IMR-90 (cell line): Measurements from ENCODE around the gene MUC5AC. TPM values are rescaled to one million over a fixed set of nuclear protein-coding genes. Genes with fewer than 3 reads are reported as not detected.

Source experiments
- ATAC-seq: fragments of 200-7000 bp; cut with Tn5 transposase; 2 replicates; pipeline ENCODE4 v1.9.1; 2020; ENCODE audit warnings: low read depth, mild to moderate bottlenecking, moderate library complexity
- BruUV-seq: library from RNA; stranded (reverse); fragments of 400-500 nt; replicated peaks from 2 replicates; lab custom pipeline; 2021; lab: Mats Ljungman, UMichigan
- CTCF ChIA-PET: fragments of 300-600 bp; formaldehyde crosslinking; extraction: SDS; loops from one replicate; lab custom pipeline; 2021; ENCODE audit warnings: antibody characterized with exemption; lab: Yijun Ruan, JAX
- POLR2A ChIA-PET: fragments of 300-600 bp; sonication (Branson Sonifier 250); formaldehyde crosslinking; loops from one replicate; lab custom pipeline; 2022; ENCODE audit warnings: antibody characterized with exemption; ENCODE audit not compliant: unreplicated experiment; lab: Charles Lee
- DNase-seq: peaks from one replicate; pipeline ENCODE4 v3.0.0; 2013
- H2AFZ ChIP-seq: replicated peaks from 2 replicates; pipeline ENCODE3; 2013; ENCODE audit warnings: low read length, mild to moderate bottlenecking; ENCODE audit not compliant: poor library complexity
- H2AK5ac ChIP-seq: 2 replicates; pipeline ENCODE4 v1.6.1; 2013; ENCODE audit warnings: low read depth, low read length, inconsistent platforms
- H2AK9ac ChIP-seq: replicated peaks from 2 replicates; pipeline ENCODE3; 2013; ENCODE audit warnings: mild to moderate bottlenecking, low read depth, low read length, moderate library complexity; ENCODE audit not compliant: poor library complexity
- H2BK120ac ChIP-seq: 2 replicates; pipeline ENCODE4 v1.6.1; 2013; ENCODE audit warnings: low read depth, low read length, inconsistent platforms
- H2BK15ac ChIP-seq: 3 replicates; pipeline ENCODE4 v1.6.1; 2013; ENCODE audit warnings: low read depth, low read length, inconsistent platforms
- H2BK20ac ChIP-seq: 2 replicates; pipeline ENCODE4 v1.6.1; 2013; ENCODE audit warnings: low read depth, mild to moderate bottlenecking, inconsistent platforms, low read length, moderate library complexity
- H2BK5ac ChIP-seq: 2 replicates; pipeline ENCODE4 v1.6.1; 2013; ENCODE audit warnings: mild to moderate bottlenecking, low read depth, low read length, inconsistent platforms; ENCODE audit not compliant: poor library complexity, severe bottlenecking
- H3K14ac ChIP-seq: replicated peaks from 2 replicates; pipeline ENCODE4 v1.6.1; 2013; ENCODE audit warnings: low read depth, low read length, inconsistent platforms
- H3K18ac ChIP-seq: 2 replicates; pipeline ENCODE4 v1.6.1; 2013; ENCODE audit warnings: low read depth, low read length, control low read depth
- H3K23ac ChIP-seq: 2 replicates; pipeline ENCODE4 v1.6.1; 2013; ENCODE audit warnings: low read depth, low read length, inconsistent platforms
- H3K27ac ChIP-seq: 2 replicates; pipeline ENCODE4 v1.5.1; 2013; ENCODE audit warnings: mild to moderate bottlenecking, control low read depth, low read length; ENCODE audit not compliant: insufficient read depth
- H3K27me3 ChIP-seq: 2 replicates; pipeline ENCODE4 v1.6.1; 2013; ENCODE audit warnings: low read length; ENCODE audit not compliant: control insufficient read depth, insufficient read depth
- H3K36me3 ChIP-seq: 2 replicates; pipeline ENCODE4 v1.6.1; 2013; ENCODE audit warnings: low read length, mixed read lengths; ENCODE audit not compliant: control insufficient read depth, insufficient read depth
- H3K4ac ChIP-seq: 2 replicates; pipeline ENCODE4 v1.6.1; 2013; ENCODE audit warnings: low read depth, low read length, inconsistent platforms
- H3K4me1 ChIP-seq: 2 replicates; pipeline ENCODE4 v1.6.1; 2013; ENCODE audit warnings: low read length, mixed read lengths; ENCODE audit not compliant: control insufficient read depth, insufficient read depth
- H3K4me2 ChIP-seq: 2 replicates; pipeline ENCODE4 v1.6.1; 2013; ENCODE audit warnings: low read depth, mild to moderate bottlenecking, control low read depth, low read length, moderate library complexity
- H3K4me3 ChIP-seq: 2 replicates; pipeline ENCODE4 v1.5.1; 2013; ENCODE audit warnings: low read depth, mild to moderate bottlenecking, control low read depth, low read length, moderate library complexity; ENCODE audit not compliant: insufficient read depth
- H3K56ac ChIP-seq: 2 replicates; pipeline ENCODE4 v1.6.1; 2013; ENCODE audit warnings: low read length, inconsistent platforms; ENCODE audit not compliant: insufficient read depth; ENCODE audit errors: extremely low read depth
- H3K79me1 ChIP-seq, 2 experiments: 2 replicates each; pipeline ENCODE4 v1.6.1; 2013; ENCODE audit warnings: low read length in 2 of 2, inconsistent platforms in 1 of 2, low read depth in 1 of 2
- H3K9ac ChIP-seq: 2 replicates; pipeline ENCODE4 v1.6.1; 2013; ENCODE audit warnings: low read depth, low read length, control low read depth
- H3K9me1 ChIP-seq: 2 replicates; pipeline ENCODE4 v1.6.1; 2013; ENCODE audit warnings: low read length, inconsistent platforms; ENCODE audit not compliant: insufficient read depth
- H3K9me3 ChIP-seq: 2 replicates; pipeline ENCODE4 v1.6.1; 2013; ENCODE audit warnings: low read length; ENCODE audit not compliant: control insufficient read depth, insufficient read depth
- H4K20me1 ChIP-seq: 2 replicates; pipeline ENCODE4 v1.6.1; 2013; ENCODE audit warnings: low read length, inconsistent platforms; ENCODE audit not compliant: insufficient read depth
- H4K5ac ChIP-seq: 2 replicates; pipeline ENCODE4 v1.6.1; 2013; ENCODE audit warnings: mild to moderate bottlenecking, low read depth, low read length, control low read depth
- H4K8ac ChIP-seq, 2 experiments: 2 replicates each; pipeline ENCODE4 v1.6.1; 2013; ENCODE audit warnings: low read depth in 2 of 2, low read length in 2 of 2, control low read depth in 1 of 2, inconsistent platforms in 1 of 2
- H4K91ac ChIP-seq: 2 replicates; pipeline ENCODE4 v1.6.1; 2013; ENCODE audit warnings: low read depth, low read length, inconsistent platforms; ENCODE audit not compliant: insufficient read depth
- BHLHE40 ChIP-seq: fragments of 150-350 bp; IDR thresholded peaks from 2 replicates; pipeline ENCODE4 v1.6.1; 2016; ENCODE audit warnings: mild to moderate bottlenecking, low read depth, low read length
- POLR2A ChIP-seq: IDR thresholded peaks from 2 replicates; pipeline ENCODE4 v1.6.1; 2012; ENCODE audit warnings: mild to moderate bottlenecking, low read depth, low read length
- WGBS, 2 experiments: methylation state at CpG; one replicate each; pipeline versions ENCODE4 v1.1.5 to v1.1.7; 2013; ENCODE audit warnings: missing lambda C conversion rate in 2 of 2; ENCODE audit not compliant: insufficient read length in 1 of 2; ENCODE audit errors: extremely low coverage in 2 of 2; 5-methylcytosine and 5-hydroxymethylcytosine counted together
- dilution Hi-C: fragments of 300-500 bp; cut with HindIII; formaldehyde crosslinking; loops from one replicate; pipeline ENCODE4 v1.14.3; 2018; ENCODE audit warnings: low sequenced_read_pairs; ENCODE audit not compliant: unreplicated experiment
- in situ Hi-C: fragments of 300-500 bp; cut with MboI; formaldehyde crosslinking; loops from 3 replicates; pipeline ENCODE4 v1.14.3; 2019; ENCODE audit warnings: low sequenced_read_pairs, inconsistent platforms, mixed read lengths
- intact Hi-C: fragments of 100-400 bp; cut with micrococcal nuclease; formaldehyde crosslinking; loops from 2 replicates; pipeline ENCODE4 v1.10.0; 2022
- polyA plus RNA-seq, 3 experiments: library from polyadenylated mRNA; depleted of rRNA; stranded (reverse); fragments of >200 nt; gene quantifications; 2 replicates each; pipeline ENCODE4 v1.2.3, GENCODE V29; 2012; ENCODE audit warnings: low replicate concordance in 1 of 3
- total RNA-seq: library from RNA; depleted of rRNA; stranded (reverse); fragments of >200 nt; gene quantifications from 2 replicates; pipeline ENCODE4 v1.2.3, GENCODE V29; 2012

MUC5AC gene
- total and polyA plus RNA-seq, 2 of the 4 experiments (the other 2 are of a cell fraction) = 0.02 TPM; not detected in 1

DNA sequence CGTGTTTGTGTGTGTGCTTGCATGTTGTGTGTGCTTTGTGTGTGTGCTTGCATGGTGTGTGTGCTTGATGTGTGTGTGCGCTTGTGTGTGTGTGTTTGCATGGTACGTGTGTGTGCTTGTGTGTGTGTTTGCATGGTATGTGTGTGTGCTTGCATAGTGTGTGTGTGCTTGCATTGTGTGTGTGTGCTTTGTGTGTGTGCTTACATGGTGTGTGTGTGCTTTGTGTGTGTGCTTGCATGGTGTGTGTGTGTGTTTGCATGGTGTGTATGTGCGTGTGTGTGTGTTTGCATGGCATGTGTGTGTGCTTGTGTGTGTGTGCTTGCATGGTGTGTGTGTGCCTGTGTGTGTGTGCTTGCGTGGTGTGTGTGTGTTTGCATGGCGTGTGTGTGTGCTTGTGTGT, 10.0 kb upstream of the MUC5AC start:
- TF ChIP-seq POLR2A (no peak), BHLHE40 (no peak)
- H2AFZ ChIP-seq = no peak overlapping the region
- H3K4me3 ChIP-seq = no peak overlapping the region
- H3K27ac ChIP-seq = no peak overlapping the region
- H3K18ac ChIP-seq = no peak overlapping the region
- no peak overlapping the region for H4K5ac ChIP-seq
- ChIA-PET POLR2A (no interaction called here), CTCF (no interaction called here)
- H2AK9ac ChIP-seq = no peak overlapping the region
- peak overlapping the region; percentile 59; the same call in 1 of the 2 replicates for H2AK5ac ChIP-seq
- H2BK20ac ChIP-seq = no peak overlapping the region
- H4K8ac ChIP-seq = no peak overlapping the region
- no peaks in the 10 kb centered on the region; the same call in 1 of the 2 replicates for H4K20me1 ChIP-seq
- in situ Hi-C loops (no loop called here), dilution Hi-C loops (no loop called here), intact Hi-C loops (no loop called here)
- no peak overlapping the region for H4K91ac ChIP-seq
- H3K23ac ChIP-seq = no peak overlapping the region
- H2BK120ac ChIP-seq = no peak overlapping the region
- WGBS, 2 experiments = 98% methylated on average over 6 of the region's 6 CpGs; no CpG with 5 or more reads in 1 of the 2 experiments
- H3K9ac ChIP-seq = no peak overlapping the region
- H2BK5ac ChIP-seq = peak overlapping the region; percentile 47
- peak overlapping the region; percentile 5; the same call in 1 of the 2 replicates for H3K4ac ChIP-seq
- peaks cover 14% of the 10 kb centered on the region for H3K9me1 ChIP-seq
- ATAC-seq (no peak), DNase-seq (no peak)
- BruUV-seq = no TSS peak
- H3K79me1 ChIP-seq = no peaks in the 10 kb centered on the region; a peak in 1 of 4 replicates
- peaks cover 24% of the 10 kb centered on the region for H3K4me1 ChIP-seq
- H2BK15ac ChIP-seq = no peak overlapping the region
- H3K4me2 ChIP-seq = no peak overlapping the region
- no peaks in the 10 kb centered on the region for H3K36me3 ChIP-seq
- no peaks in the 10 kb centered on the region for H3K27me3 ChIP-seq
- no peak overlapping the region for H3K14ac ChIP-seq
- H3K56ac ChIP-seq = no peak overlapping the region
- peaks cover 6% of the 10 kb centered on the region for H3K9me3 ChIP-seq
